Mesenchymal stem cell (in vitro differentiated cells and primary cell): ENCODE measurements around the gene SPTBN1.
"Not testable (repeated sequence)": the region's sequence is repeated elsewhere in the genome, so short reads cannot be mapped to it uniquely, and the experiment has no call there.

ENCODE experiments used
- DNase-seq: peaks from one replicate; pipeline ENCODE4 v3.0.0-alpha.2; 2013
- H2AFZ ChIP-seq: one replicate; pipeline ENCODE4 v1.6.1; 2013; ENCODE audit warnings: low read depth, mild to moderate bottlenecking, control low read depth, inconsistent platforms, low read length, moderate library complexity
- H2AK5ac ChIP-seq: 2 replicates; pipeline ENCODE4 v1.6.1; 2013; ENCODE audit warnings: low read length, moderate library complexity, mild to moderate bottlenecking, inconsistent platforms; ENCODE audit not compliant: severe bottlenecking
- H2BK120ac ChIP-seq: one replicate; pipeline ENCODE4 v1.6.1; 2013; ENCODE audit warnings: low read depth, mild to moderate bottlenecking, inconsistent platforms, low read length, moderate library complexity
- H2BK12ac ChIP-seq, 2 experiments: one replicate each; pipeline ENCODE4 v1.6.1; 2013; ENCODE audit warnings: inconsistent platforms in 2 of 2, low read length in 2 of 2, mild to moderate bottlenecking in 2 of 2, moderate library complexity in 2 of 2, control low read depth in 1 of 2
- H2BK15ac ChIP-seq: one replicate; pipeline ENCODE4 v1.6.1; 2013; ENCODE audit warnings: mild to moderate bottlenecking, low read depth, inconsistent platforms; ENCODE audit not compliant: poor library complexity, severe bottlenecking
- H2BK5ac ChIP-seq: 2 replicates; pipeline ENCODE4 v1.6.1; 2013; ENCODE audit warnings: low read depth, mild to moderate bottlenecking, low read length, control low read depth, inconsistent platforms; ENCODE audit not compliant: poor library complexity, severe bottlenecking
- H3K14ac ChIP-seq, 2 experiments: one replicate each; pipeline ENCODE4 v1.6.1; 2013; ENCODE audit warnings: inconsistent platforms in 2 of 2, low read length in 2 of 2, control low read depth in 1 of 2, mild to moderate bottlenecking in 1 of 2, moderate library complexity in 1 of 2
- H3K18ac ChIP-seq, 2 experiments: one replicate each; pipeline ENCODE4 v1.6.1; 2013; ENCODE audit warnings: inconsistent platforms in 2 of 2, low read length in 2 of 2, control low read depth in 1 of 2, low read depth in 1 of 2, mild to moderate bottlenecking in 1 of 2
- H3K23ac ChIP-seq, 2 experiments: one replicate each; pipeline ENCODE4 v1.6.1; 2013; ENCODE audit warnings: inconsistent platforms in 2 of 2, low read length in 2 of 2, mild to moderate bottlenecking in 2 of 2, moderate library complexity in 2 of 2, control low read depth in 1 of 2
- H3K27ac ChIP-seq: 2 replicates; pipeline ENCODE4 v1.5.1; 2013; ENCODE audit warnings: mild to moderate bottlenecking, moderate library complexity, low read length, control low read depth, inconsistent platforms; ENCODE audit not compliant: poor library complexity, severe bottlenecking
- H3K27me3 ChIP-seq, 2 experiments: 2 replicates each; pipeline versions ENCODE4 v1.6.1 to v1.7.0; 2013; ENCODE audit warnings: low read length in 2 of 2, mild to moderate bottlenecking in 2 of 2, moderate library complexity in 2 of 2, control low read depth in 1 of 2, inconsistent platforms in 1 of 2; ENCODE audit not compliant: control insufficient read depth in 1 of 2, insufficient read depth in 1 of 2
- H3K36me3 ChIP-seq, 2 experiments: 2 replicates each; pipeline versions ENCODE4 v1.6.1 to v1.7.0; 2013; ENCODE audit warnings: low read length in 2 of 2, control low read depth in 1 of 2, inconsistent platforms in 1 of 2, low read depth in 1 of 2, mild to moderate bottlenecking in 1 of 2; ENCODE audit not compliant: insufficient read depth in 2 of 2, control insufficient read depth in 1 of 2
- H3K4ac ChIP-seq, 2 experiments: one replicate each; pipeline ENCODE4 v1.6.1; 2013; ENCODE audit warnings: inconsistent platforms in 2 of 2, low read length in 2 of 2, mild to moderate bottlenecking in 2 of 2, moderate library complexity in 2 of 2, control low read depth in 1 of 2, low read depth in 1 of 2
- H3K4me1 ChIP-seq: 2 replicates; pipeline ENCODE4 v1.6.1; 2013; ENCODE audit warnings: low read depth, low read length, control low read depth; ENCODE audit not compliant: control insufficient read depth, insufficient read depth
- H3K4me2 ChIP-seq: 2 replicates; pipeline ENCODE4 v1.6.1; 2013; ENCODE audit warnings: low read length, mild to moderate bottlenecking, inconsistent platforms; ENCODE audit not compliant: poor library complexity, severe bottlenecking
- H3K4me3 ChIP-seq, 2 experiments: 2 replicates each; pipeline versions ENCODE4 v1.5.1 to v1.7.0; 2013; ENCODE audit warnings: low read length in 2 of 2, mild to moderate bottlenecking in 2 of 2, control low read depth in 1 of 2, low read depth in 1 of 2; ENCODE audit not compliant: insufficient read depth in 1 of 2
- H3K79me1 ChIP-seq: replicated peaks from 2 replicates; pipeline ENCODE4 v1.6.1; 2013; ENCODE audit warnings: mild to moderate bottlenecking, control low read depth, low read length, inconsistent platforms; ENCODE audit not compliant: poor library complexity, severe bottlenecking
- H3K9ac ChIP-seq: 2 replicates; pipeline ENCODE4 v1.7.0; 2013; ENCODE audit warnings: mild to moderate bottlenecking, low read length, moderate library complexity
- H3K9me3 ChIP-seq: 2 replicates; pipeline ENCODE4 v1.7.0; 2013; ENCODE audit warnings: mild to moderate bottlenecking, low read length; ENCODE audit not compliant: control insufficient read depth
- H4K8ac ChIP-seq: one replicate; pipeline ENCODE4 v1.6.1; 2013; ENCODE audit warnings: inconsistent platforms, mild to moderate bottlenecking, low read length, moderate library complexity
- H4K91ac ChIP-seq: one replicate; pipeline ENCODE4 v1.6.1; 2013; ENCODE audit warnings: mild to moderate bottlenecking, low read length, inconsistent platforms
- WGBS: methylation state at CpG from one replicate; pipeline ENCODE4 v1.1.7; 2013; ENCODE audit warnings: mixed read lengths; 5-methylcytosine and 5-hydroxymethylcytosine counted together

SPTBN1 gene

GRCh38 chr2:54482715-54483114 lies 26.6 kb downstream of the SPTBN1 start:
- H3K4me1 ChIP-seq: peaks cover 18% of the 10 kb centered on the region
- H3K4me3 ChIP-seq: peak overlapping the region in 1 of 2 experiments; percentile 57
- H4K91ac ChIP-seq: no peak overlapping the region
- peak; percentile 96 for DNase-seq
- peak overlapping the region; percentile 72 for H3K27ac ChIP-seq
- H2BK5ac ChIP-seq: no peak overlapping the region
- peaks cover 3% of the 10 kb centered on the region for H3K79me1 ChIP-seq
- H2AFZ ChIP-seq: no peak overlapping the region
- H3K18ac ChIP-seq: peak overlapping the region; percentile 67 to 80
- H2BK15ac ChIP-seq: no peak overlapping the region
- H3K4ac ChIP-seq: no peak overlapping the region
- WGBS: 3% methylated on average over 5 of the region's 5 CpGs
- H2BK120ac ChIP-seq: no peak overlapping the region
- no peak overlapping the region for H3K23ac ChIP-seq
- H2BK12ac ChIP-seq: peak overlapping the region in 1 of 2 experiments; percentile 59
- peak overlapping the region; percentile 29 for H4K8ac ChIP-seq
- peak overlapping the region; percentile 61 for H3K9ac ChIP-seq
- H3K27me3 ChIP-seq: no peaks in the 10 kb centered on the region
- no peak overlapping the region for H3K14ac ChIP-seq
- H3K4me2 ChIP-seq: no peak overlapping the region
- no peaks in the 10 kb centered on the region for H3K9me3 ChIP-seq
- no peaks in the 10 kb centered on the region for H3K36me3 ChIP-seq
- peak overlapping the region; percentile 8 for H2AK5ac ChIP-seq

- Histone ChIP-seq H3K14ac (no peak overlapping the region), H3K79me1 (peaks cover 3% of the 10 kb centered on the region)
These were observed 27.3 kb downstream of the SPTBN1 start for GRCh38 chr2:54483426-54483825.

GRCh38 chr2:54485756-54486155 lies 29.6 kb downstream of the SPTBN1 start:
- not testable (repeated sequence) for H2BK120ac ChIP-seq, H2BK15ac ChIP-seq, H3K27ac ChIP-seq, H2BK5ac ChIP-seq, H3K23ac ChIP-seq, H3K79me1 ChIP-seq, H3K18ac ChIP-seq, H3K4me3 ChIP-seq, H3K14ac ChIP-seq, H3K4me2 ChIP-seq, H3K9me3 ChIP-seq, H2AFZ ChIP-seq, H3K4ac ChIP-seq, H2BK12ac ChIP-seq, DNase-seq, H2AK5ac ChIP-seq, H4K8ac ChIP-seq, H3K27me3 ChIP-seq, H4K91ac ChIP-seq, H3K9ac ChIP-seq, H3K36me3 ChIP-seq
- peaks cover 19% of the 10 kb centered on the region for H3K4me1 ChIP-seq
- WGBS: 96% methylated on average over 26 of the region's 35 CpGs

More at GRCh38 chr2:54483426-54483825, 27.3 kb downstream of the SPTBN1 start:
- Histone ChIP-seq H3K27me3 (no peaks in the 10 kb centered on the region), H2BK12ac (peak overlapping the region in 1 of 2 experiments; percentile 71), H3K23ac (no peak overlapping the region), H2AFZ (no peak overlapping the region), H2BK15ac (no peak overlapping the region), H3K27ac (peak overlapping the region; percentile 72), H3K4me1 (peaks cover 18% of the 10 kb centered on the region), H4K8ac (peak overlapping the region; percentile 66), H3K18ac (peak overlapping the region; percentile 60 to 69), H2BK5ac (no peak overlapping the region), H2AK5ac (peak overlapping the region; percentile 8), H3K36me3 (no peaks in the 10 kb centered on the region), H3K9ac (peak overlapping the region; percentile 61), H3K9me3 (no peaks in the 10 kb centered on the region), H3K4me2 (peak overlapping the region; percentile 32), H2BK120ac (no peak overlapping the region), H4K91ac (no peak overlapping the region), H3K4me3 (peak overlapping the region in 1 of 2 experiments; percentile 57), H3K4ac (peak overlapping the region in 1 of 2 experiments; percentile 79)
- WGBS: 36% methylated on average over 5 of the region's 5 CpGs
- DNase-seq: peak; percentile 84

GRCh38 chr2:54486766-54487165 lies 30.6 kb downstream of the SPTBN1 start:
- H2BK15ac ChIP-seq: no peak overlapping the region
- H4K8ac ChIP-seq: no peak overlapping the region
- H3K23ac ChIP-seq: no peak overlapping the region
- H2BK5ac ChIP-seq: no peak overlapping the region
- no peak overlapping the region for H3K4me3 ChIP-seq
- WGBS: 60% methylated on average over 1 of the region's 4 CpGs
- peaks cover 23% of the 10 kb centered on the region for H3K4me1 ChIP-seq
- H3K9me3 ChIP-seq: no peaks in the 10 kb centered on the region
- DNase-seq: no peak
- H3K4ac ChIP-seq: no peak overlapping the region
- no peak overlapping the region for H3K27ac ChIP-seq
- no peak overlapping the region for H2BK12ac ChIP-seq
- H3K9ac ChIP-seq: no peak overlapping the region
- H2AFZ ChIP-seq: no peak overlapping the region
- H3K79me1 ChIP-seq: peaks cover 7% of the 10 kb centered on the region
- H3K36me3 ChIP-seq: no peaks in the 10 kb centered on the region
- H4K91ac ChIP-seq: no peak overlapping the region
- H3K27me3 ChIP-seq: no peaks in the 10 kb centered on the region
- H2BK120ac ChIP-seq: no peak overlapping the region
- H2AK5ac ChIP-seq: no peak overlapping the region
- H3K14ac ChIP-seq: no peak overlapping the region
- H3K18ac ChIP-seq: no peak overlapping the region
- H3K4me2 ChIP-seq: no peak overlapping the region
